GM13976 (cell line): ENCODE data around the gene IQSEC3.

Experiments used
- DNase-seq: peaks from one replicate; pipeline ENCODE4 v3.0.0; 2012; ENCODE audit warnings: low spot score
- in situ Hi-C: fragments of 300-500 bp; cut with MboI; formaldehyde crosslinking; loops from one replicate; pipeline ENCODE4 v1.12.0; 2022; ENCODE audit warnings: low sequenced_read_pairs, mixed read lengths, inconsistent platforms; ENCODE audit not compliant: unreplicated experiment
- TF ChIP-seq, protein P1 (sequence below): IDR thresholded peaks from 2 replicates; pipeline ENCODE4 v1.5.1; 2012; ENCODE audit warnings: borderline replicate concordance, mild to moderate bottlenecking; ENCODE audit not compliant: insufficient read depth; ENCODE audit errors: extremely low read depth, missing control alignments, control extremely low read depth

The IQSEC3 gene

DNA sequence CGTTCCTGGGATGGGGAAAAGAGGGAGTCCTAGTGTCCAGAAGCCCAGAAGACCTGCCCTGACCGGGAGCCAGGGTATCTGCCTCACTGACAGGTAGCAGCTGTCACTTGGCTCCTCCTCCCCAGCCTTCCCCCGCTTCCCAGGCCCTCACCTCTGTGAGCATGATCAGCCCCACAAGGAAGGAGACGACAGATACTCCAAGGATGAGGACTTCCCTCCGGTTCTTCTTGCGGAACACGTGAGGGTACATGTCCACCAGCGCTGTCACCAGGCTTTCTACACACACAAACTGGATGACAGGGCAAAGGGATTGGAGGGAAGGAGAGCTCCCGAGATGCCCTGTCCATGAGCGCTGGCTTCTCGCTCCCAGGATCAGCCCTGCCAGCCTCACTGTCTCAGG is 157.3 kb downstream of the IQSEC3 start:
- in situ Hi-C loops = no loop called here
- TF ChIP-seq, protein P1, sequence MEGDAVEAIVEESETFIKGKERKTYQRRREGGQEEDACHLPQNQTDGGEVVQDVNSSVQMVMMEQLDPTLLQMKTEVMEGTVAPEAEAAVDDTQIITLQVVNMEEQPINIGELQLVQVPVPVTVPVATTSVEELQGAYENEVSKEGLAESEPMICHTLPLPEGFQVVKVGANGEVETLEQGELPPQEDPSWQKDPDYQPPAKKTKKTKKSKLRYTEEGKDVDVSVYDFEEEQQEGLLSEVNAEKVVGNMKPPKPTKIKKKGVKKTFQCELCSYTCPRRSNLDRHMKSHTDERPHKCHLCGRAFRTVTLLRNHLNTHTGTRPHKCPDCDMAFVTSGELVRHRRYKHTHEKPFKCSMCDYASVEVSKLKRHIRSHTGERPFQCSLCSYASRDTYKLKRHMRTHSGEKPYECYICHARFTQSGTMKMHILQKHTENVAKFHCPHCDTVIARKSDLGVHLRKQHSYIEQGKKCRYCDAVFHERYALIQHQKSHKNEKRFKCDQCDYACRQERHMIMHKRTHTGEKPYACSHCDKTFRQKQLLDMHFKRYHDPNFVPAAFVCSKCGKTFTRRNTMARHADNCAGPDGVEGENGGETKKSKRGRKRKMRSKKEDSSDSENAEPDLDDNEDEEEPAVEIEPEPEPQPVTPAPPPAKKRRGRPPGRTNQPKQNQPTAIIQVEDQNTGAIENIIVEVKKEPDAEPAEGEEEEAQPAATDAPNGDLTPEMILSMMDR = no peak
- DNase-seq = no peak

DNA sequence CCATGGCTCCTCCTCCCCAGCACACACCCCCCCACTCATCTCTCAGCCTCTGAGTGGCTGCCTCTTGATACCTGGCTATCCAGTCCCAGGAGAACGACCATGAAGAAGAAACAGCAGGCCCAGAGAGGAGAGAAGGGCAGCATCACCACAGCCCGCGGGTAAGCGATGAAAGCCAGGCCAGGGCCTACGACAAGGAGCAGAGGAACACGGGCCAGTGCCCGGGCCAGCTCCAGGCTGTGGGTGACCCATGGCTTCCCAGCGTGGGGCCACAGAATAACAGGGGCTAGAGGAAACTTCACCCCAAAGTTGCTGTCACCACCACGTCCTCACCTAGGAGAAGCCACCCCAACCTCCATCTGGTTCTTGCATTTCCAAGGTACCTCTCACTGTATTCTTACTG is 157.8 kb downstream of the IQSEC3 start:
- TF ChIP-seq, protein P1 = no peak
- in situ Hi-C loops = no loop called here

DNA sequence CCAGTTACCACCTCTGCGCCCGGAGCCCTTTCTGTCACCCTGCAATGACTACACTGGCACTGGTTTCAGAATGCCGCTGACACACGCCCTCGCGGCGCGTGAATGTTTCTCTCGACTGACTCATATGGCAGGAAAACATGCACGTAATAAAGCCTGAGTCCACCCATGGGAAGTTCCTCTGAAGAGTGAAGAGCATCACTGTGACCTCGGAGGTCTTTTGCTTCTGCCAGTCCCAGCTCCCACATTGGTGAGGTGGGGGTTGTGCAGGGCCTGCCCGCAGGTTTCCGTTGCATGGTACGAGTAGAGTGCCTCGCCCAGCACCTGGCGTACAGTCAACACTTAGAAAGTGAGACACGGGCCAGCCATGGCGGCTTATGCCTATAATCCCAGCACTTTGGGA is 158.4 kb downstream of the IQSEC3 start:
- DNase-seq = no peak
- TF ChIP-seq, protein P1 = no peak
- in situ Hi-C loops = no loop called here

More for the DNA sequence above, 157.8 kb downstream of the IQSEC3 start:
- DNase-seq = no peak

DNA sequence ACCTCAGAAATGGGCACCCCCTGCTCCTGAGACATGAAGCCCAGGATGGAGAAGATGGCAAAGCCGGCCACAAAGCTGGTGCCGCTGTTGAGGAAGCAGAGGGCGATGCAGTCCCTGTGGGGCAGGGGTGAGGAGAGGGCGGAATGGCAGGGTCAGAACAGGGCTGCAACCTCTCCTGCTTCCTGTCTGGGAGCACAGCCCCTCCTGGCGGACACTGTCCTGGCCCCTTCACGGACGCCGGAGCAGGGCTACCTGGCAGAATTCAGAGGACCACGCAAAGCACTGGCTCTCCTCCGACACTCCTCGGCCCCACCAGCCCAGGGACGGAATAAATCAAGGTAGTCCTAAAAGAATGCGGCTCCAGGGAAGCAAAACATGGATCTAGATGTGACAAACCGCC is 159.8 kb downstream of the IQSEC3 start:
- no peak for DNase-seq
- TF ChIP-seq, protein P1 = no peak
- in situ Hi-C loops = no loop called here

DNA sequence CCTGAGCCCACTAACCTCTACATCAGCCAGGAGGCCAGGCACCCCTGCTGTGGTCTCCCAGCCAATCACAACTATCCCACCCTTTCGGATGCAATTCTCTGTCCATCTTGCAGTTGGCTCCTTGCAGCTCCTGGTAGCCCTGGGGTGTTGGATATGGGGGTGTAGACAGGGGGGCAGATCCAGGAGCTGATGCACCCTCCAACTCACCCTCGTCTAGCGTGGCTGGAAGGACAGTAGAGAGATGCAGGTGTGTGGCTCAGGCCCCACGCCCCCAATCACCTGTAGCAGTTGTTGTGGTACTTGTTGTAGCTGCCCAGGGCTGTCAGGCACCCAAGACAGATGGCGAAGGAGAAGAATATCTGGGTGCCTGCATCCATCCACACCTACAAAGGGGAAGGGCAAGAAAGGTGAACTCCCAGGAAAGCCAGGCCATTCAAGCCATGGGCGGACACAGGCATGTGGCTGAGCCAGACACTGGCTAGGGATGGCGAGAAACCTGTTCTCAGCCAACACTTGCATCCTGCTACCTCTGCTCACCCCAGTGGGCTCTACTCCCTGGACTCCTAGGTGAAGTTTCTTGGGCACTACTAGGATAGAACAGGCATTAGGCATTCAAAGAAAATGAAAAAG is 160.8 kb downstream of the IQSEC3 start:
- in situ Hi-C loops = no loop called here
- TF ChIP-seq, protein P1 = no peak
- DNase-seq = no peak
